Measurements from ENCODE around the gene HOXC6.
A peak's percentile ranks its signal among the peaks of the same experiment; 100 is the strongest.

Gene HOXC6

DNA sequence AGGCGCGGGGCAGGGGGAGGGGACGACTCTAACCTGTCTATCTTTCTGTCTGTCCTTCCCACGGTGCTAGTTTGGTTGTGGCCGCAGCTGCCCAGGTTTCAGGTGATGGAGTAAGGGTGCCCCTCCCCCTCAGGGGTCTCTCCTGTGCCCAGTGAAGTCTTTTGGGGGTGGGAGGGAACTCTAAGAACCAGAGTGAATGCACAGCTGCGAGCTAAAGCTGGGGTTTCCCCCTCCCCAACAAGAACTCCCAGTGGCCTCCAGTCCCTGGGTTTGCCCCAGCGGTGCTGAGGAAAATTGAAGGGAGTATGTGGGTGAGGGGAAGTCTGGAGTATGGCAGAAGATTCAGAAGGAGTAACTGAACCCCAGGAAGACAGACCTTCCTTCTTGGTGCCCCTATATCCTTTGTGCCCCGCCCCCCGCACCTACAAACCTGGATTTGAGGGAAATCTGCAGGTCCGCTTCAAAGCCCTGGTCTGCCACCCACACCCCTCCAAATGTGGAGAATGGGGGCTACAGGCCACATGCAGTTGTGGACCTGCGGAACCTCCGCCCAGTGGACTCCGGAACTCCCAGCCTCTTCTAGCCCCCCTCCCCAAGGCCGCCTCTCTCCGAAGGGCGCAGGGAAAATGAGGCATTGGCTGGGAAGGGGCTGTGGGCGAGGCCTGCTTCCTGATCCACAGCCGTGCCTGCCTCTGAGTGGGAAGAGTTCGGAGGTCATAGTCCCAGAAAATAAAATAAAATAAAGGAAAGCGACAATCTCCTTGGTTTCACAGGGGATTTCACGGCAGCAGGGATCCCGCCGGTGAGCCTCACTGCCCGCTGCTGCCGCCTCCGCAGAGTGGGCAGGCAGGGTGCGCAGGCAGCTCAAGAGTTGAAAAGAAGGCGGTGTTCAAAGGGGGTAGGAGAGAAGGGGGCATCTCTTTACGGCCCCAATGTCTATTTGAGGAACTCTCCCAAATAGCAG lies 31.7 kb upstream of the HOXC6 start:
- no peaks in the 10 kb centered on the region for H3K9me3 Mint-ChIP-seq

DNA sequence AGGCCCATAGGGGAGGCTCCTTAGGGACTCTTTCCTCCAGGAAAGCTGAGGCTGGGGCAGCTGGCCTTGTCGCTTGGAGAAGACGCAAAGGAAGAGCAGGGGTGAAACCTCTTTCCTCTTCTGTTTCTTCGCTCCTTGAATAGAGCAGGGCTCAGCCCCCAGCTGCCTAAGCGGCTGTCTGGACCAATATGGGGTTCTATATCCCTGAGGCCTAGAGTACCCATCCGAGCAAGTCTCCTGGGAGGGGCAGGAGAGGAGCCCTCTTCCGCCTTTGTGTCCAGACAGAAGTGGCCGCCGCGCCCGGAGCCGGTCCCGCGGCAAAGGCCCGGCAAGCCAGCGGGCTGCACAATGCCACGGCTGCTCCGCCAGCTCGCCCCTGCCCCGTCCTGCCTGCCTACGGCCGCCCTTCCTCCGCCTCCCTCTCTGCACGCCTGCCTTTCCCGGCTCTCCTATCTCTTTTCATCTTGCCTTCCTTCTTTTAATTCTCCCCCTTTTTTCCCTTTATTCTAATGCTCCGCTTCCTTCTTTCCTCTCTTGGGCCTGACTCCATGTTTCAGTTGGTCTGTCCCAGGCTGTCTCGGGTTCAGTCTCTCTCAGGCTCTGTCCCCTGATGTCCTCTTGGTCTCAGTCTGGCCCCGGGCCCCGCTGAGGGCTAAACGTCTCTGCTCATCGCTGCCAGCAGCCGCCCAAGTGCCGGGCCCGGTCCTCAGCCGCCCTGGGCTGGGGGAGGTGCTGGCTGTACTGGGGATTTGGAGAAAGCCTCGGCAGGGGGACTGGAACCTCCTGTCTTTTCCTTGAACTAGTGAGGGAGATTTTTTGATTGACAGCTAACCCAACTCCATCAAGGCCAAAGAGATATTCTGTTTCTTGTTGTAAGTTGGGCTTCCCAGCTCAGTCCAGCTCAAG lies 30.8 kb upstream of the HOXC6 start:
- Mint-ChIP-seq H3K27me3 (peaks cover 66% of the 10 kb centered on the region), H3K4me3 (no peak overlapping the region), H3K36me3 (no peaks in the 10 kb centered on the region), H3K27ac (no peak overlapping the region), H3K4me1 (peaks cover 49% of the 10 kb centered on the region), H3K9me3 (no peaks in the 10 kb centered on the region)

More for the DNA sequence above, 31.7 kb upstream of the HOXC6 start:
- Mint-ChIP-seq H3K36me3 (no peaks in the 10 kb centered on the region), H3K27me3 (peaks cover 67% of the 10 kb centered on the region), H3K27ac (no peak overlapping the region), H3K4me1 (peaks cover 49% of the 10 kb centered on the region), H3K4me3 (peak overlapping the region; percentile 87)

DNA sequence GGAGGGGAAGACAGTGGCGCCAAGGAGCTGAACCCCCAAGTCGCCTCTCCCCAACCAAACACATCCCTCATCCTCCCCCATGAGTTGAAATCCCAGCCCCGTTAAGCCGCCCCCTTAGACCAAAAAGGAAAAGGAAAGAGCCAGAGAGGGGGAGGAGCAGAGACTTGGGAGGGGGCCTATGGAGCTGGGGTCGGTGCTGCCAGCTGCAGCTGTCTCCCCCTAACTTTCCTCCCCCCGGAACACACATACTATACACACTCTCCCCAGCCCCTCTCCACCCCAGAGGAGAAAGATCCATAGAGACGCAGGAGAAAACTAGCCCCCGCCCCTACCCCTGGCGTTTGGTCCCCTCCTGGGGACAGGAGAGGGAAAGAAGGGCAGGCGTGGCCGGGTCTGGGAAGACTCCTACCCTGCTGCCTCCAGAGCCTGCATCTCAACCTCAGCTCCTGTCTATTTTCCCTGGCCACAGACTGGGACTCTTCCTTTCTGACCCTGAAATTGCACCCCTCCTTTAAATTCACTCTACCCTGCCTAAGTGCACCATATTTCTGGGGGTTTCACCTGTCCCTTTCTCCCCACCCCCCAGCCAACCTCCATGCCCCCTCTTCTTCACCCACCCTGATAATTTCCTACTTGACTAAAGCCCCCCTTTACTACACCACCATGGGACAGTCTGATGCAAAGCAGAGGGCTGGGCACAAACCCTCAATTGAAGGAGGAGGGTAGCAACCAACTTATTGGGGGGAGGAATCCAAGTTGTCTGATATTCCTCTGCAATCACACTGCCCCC lies 29.9 kb upstream of the HOXC6 start:
- Mint-ChIP-seq H3K27me3 (peaks cover 68% of the 10 kb centered on the region), H3K4me3 (no peak overlapping the region), H3K36me3 (no peaks in the 10 kb centered on the region), H3K4me1 (peaks cover 49% of the 10 kb centered on the region), H3K27ac (peak overlapping the region; percentile 30), H3K9me3 (no peaks in the 10 kb centered on the region)

DNA sequence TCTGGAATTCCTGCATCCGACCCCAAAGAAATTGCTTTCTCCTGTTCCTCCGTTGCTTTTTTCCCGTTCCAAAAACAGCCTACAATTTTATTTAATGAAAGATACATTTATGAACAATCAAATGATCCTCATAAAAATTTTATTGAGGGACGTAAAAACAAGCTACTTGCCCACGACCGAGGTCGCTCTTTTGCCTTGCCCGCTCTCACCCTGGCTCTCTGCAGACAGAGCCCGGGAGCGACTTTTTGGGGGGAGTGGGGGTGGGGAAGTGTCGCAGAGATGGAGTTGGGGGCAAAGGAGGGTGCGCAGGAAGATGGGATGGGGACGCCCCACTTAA lies 29.4 kb upstream of the HOXC6 start:
- H3K4me1 Mint-ChIP-seq, result peaks cover 48% of the 10 kb centered on the region
- H3K27me3 Mint-ChIP-seq, result peaks cover 68% of the 10 kb centered on the region
- H3K27ac Mint-ChIP-seq, result no peak overlapping the region
- no peak overlapping the region for H3K4me3 Mint-ChIP-seq
- no peaks in the 10 kb centered on the region for H3K36me3 Mint-ChIP-seq
- H3K9me3 Mint-ChIP-seq, result no peaks in the 10 kb centered on the region

DNA sequence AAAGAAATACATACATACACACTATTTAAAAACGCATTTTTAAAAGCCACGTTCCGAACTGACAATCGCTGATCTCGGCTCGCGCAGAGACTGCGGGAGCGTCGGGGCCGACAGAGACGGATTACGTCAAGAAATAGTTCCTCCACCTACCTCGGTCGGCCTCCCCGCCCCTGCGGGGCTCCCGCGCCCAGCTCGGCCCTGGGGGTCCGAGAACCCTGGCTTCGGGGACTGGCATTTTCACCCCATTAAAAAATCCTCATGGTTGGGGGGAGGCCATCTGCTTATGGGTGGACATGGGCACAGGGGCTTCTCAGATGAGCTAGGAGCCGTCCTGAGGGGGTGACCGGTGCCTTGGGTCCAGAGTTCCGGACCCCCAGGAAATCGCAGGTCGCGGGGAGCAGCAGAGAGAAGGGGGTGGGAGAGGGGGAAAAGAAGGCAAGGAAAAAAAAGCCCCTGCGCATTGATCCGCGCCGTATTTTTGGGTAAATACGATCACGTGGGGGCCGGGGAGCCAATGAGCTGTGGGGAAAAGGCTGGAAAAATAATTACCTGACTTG lies 28.6 kb upstream of the HOXC6 start:
- H3K4me1 Mint-ChIP-seq, result peaks cover 44% of the 10 kb centered on the region
- no peaks in the 10 kb centered on the region for H3K9me3 Mint-ChIP-seq
- H3K36me3 Mint-ChIP-seq, result no peaks in the 10 kb centered on the region
- H3K27ac Mint-ChIP-seq, result no peak overlapping the region
- H3K27me3 Mint-ChIP-seq, result peaks cover 69% of the 10 kb centered on the region
- H3K4me3 Mint-ChIP-seq, result peak overlapping the region; percentile 54

DNA sequence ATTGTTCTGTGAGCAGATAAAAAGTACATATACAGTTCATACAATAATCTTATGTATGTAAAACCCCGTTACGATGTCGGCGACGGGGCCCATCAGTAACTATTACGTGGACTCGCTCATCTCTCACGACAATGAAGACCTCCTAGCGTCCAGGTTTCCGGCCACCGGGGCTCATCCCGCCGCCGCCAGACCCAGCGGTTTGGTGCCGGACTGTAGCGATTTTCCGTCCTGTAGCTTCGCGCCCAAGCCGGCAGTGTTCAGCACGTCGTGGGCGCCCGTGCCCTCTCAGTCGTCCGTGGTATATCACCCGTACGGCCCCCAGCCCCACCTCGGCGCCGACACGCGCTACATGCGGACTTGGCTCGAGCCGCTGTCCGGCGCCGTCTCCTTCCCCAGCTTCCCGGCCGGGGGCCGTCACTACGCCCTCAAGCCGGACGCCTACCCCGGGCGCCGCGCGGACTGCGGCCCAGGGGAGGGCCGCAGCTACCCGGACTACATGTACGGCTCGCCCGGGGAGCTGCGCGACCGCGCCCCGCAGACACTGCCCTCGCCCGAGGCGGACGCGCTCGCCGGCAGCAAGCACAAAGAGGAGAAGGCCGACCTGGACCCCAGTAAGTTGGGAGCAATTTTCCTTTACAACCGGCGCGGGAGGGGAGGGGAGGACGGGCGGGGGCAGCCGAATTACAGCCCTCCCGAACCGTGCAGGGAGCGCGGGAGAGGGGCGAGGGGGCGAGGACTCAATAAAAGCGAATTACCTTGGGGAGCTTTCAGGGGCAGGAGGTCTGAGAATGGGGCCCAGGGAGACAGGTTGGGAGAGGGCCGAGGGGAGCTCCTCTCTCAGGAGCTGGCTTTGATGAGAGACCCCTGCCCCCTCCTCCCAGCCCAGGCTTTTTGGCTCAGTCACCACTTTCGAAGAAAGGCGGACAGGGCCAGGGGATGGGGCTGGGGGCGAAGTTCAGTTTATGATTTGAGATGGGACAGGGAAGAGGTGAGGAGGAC lies 27.8 kb upstream of the HOXC6 start, which contains the start of gene HOXC9:
Gene HOXC9, plus strand, starts transcription at position 46 of the 999 bp plus-strand sequence. Its CDS starts 28 bp downstream, at position 74.
- H3K27me3 Mint-ChIP-seq, result peaks cover 69% of the 10 kb centered on the region
- peak within 1 kb of the TSS; percentile 54 for H3K4me3 Mint-ChIP-seq
- no peaks in the 10 kb centered on the region for H3K9me3 Mint-ChIP-seq
- peaks cover 40% of the 10 kb centered on the region for H3K4me1 Mint-ChIP-seq
- no peaks in the 10 kb centered on the region for H3K36me3 Mint-ChIP-seq
- H3K27ac Mint-ChIP-seq, result no peak within 1 kb of the TSS

DNA sequence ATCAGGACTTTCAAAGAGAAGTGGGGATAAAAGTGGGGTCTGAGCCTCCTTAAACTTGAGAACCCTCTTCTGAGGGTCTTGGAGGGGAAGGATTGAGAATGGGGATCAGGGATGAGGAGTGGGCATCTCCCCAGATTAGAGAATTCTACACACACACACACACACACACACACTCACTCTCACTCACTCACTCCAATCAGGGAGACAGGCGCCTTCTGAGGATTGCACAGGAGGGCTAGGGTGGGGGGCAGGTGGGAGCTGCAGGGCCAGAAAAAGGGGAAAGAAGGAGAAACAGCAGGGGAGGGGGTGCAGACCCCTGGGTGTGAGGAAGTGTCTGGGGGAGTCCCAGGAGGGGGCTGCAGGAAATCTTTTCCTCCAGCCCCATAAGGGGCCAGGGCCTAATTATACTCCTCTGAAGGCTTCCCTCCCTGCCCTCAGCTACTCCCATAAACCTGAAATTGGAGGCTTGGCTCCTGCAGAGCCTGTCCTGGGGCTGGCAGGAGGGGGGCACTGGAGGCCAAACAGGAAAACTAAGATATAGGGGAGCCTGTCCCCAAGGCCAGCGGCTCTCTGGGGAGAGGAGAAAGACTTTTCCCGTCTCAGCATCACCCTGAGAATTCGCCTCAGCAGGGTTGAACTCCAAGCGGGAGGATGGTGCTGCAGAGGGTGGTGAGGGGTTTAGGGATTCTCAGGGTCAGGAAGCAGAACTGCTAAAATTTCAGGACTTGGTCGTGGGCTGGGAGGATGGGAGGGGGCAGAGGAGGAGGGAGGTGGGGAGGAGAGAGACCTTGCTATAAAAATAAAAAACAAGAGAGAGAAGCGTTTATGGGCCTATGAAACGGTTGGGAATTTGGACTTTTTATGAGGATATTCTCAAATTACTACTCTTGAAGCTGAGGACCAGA lies 26.7 kb upstream of the HOXC6 start:
- no peak overlapping the region for H3K4me3 Mint-ChIP-seq
- H3K27me3 Mint-ChIP-seq, result peaks cover 76% of the 10 kb centered on the region
- H3K27ac Mint-ChIP-seq, result no peak overlapping the region
- no peaks in the 10 kb centered on the region for H3K9me3 Mint-ChIP-seq
- no peaks in the 10 kb centered on the region for H3K36me3 Mint-ChIP-seq
- H3K4me1 Mint-ChIP-seq, result peaks cover 41% of the 10 kb centered on the region

DNA sequence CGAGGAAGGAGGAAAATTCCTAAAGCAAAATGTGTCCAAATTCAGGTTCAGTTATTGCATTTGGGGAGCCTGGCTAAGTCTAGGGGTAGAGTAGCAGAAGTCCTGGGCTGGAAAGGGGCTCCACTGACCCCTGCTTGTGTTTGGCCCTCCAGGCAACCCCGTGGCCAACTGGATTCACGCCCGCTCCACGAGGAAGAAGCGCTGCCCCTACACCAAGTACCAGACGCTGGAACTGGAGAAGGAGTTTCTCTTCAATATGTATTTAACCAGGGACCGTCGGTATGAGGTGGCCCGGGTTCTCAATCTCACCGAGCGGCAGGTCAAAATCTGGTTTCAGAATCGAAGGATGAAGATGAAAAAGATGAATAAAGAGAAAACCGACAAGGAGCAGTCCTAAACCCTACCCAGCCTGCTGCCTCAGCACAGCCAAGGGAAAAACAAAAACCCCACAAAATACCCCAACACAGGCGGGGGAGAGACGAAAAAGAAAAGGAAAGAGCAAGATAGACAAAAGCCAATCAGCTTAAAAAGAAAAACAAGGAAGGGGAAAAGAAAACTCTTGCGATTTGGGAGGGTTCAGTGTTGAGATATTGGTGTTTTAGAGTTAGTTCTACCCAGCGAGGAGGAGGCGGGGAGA lies 25.8 kb upstream of the HOXC6 start:
- no peak overlapping the region for H3K27ac Mint-ChIP-seq
- H3K4me3 Mint-ChIP-seq, result no peak overlapping the region
- H3K9me3 Mint-ChIP-seq, result no peaks in the 10 kb centered on the region
- H3K4me1 Mint-ChIP-seq, result peaks cover 39% of the 10 kb centered on the region
- peaks cover 79% of the 10 kb centered on the region for H3K27me3 Mint-ChIP-seq
- H3K36me3 Mint-ChIP-seq, result no peaks in the 10 kb centered on the region

DNA sequence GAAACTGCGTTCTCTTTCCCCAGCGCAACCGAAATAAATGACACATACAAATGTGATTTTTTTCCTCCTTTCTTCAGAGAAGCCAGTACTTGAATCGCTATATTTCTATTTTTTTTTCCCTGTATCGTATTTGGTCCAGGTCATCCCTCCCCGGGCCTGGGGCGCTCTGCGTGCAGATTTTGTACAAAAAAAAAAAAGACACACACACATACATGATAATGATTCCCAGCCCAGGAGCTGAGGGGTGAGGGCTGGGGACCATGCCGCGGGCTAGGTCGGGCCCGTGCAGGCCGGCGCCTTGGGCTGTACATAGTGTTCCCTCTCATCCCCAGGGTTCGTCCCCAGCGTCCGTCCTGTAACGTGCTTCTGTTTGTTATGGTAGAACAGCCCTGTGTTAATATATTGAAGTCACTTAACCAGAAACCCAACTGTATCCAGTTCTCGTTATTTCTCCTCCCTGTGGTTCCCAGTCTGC lies 25.3 kb upstream of the HOXC6 start:
- H3K4me1 Mint-ChIP-seq, result peaks cover 35% of the 10 kb centered on the region
- no peaks in the 10 kb centered on the region for H3K36me3 Mint-ChIP-seq
- H3K9me3 Mint-ChIP-seq, result no peaks in the 10 kb centered on the region
- H3K4me3 Mint-ChIP-seq, result no peak overlapping the region
- H3K27ac Mint-ChIP-seq, result no peak overlapping the region
- peaks cover 78% of the 10 kb centered on the region for H3K27me3 Mint-ChIP-seq

DNA sequence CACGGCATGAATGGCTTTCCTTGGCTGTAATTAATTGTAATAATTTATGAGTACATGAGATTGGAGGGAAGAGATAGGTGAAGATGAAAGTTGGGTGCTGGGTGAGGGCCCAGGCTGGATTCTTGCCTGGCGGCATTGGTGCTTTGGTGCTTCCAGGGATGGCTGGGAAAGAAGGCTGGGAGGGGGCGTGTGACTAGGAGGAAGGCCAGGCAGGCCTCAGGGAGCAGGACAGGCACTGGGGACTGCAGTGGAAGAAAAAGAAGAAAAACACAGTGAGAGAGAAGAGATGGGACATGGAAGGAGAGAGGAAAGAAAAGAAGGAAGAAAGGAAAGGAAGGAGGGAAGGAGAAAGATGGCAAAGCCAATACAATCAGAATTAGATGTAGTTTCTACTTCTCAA lies 24.6 kb upstream of the HOXC6 start:
- Mint-ChIP-seq H3K27me3 (peaks cover 76% of the 10 kb centered on the region), H3K9me3 (no peaks in the 10 kb centered on the region), H3K36me3 (no peaks in the 10 kb centered on the region), H3K4me3 (no peak overlapping the region), H3K27ac (peak overlapping the region; percentile 33), H3K4me1 (peaks cover 30% of the 10 kb centered on the region)

DNA sequence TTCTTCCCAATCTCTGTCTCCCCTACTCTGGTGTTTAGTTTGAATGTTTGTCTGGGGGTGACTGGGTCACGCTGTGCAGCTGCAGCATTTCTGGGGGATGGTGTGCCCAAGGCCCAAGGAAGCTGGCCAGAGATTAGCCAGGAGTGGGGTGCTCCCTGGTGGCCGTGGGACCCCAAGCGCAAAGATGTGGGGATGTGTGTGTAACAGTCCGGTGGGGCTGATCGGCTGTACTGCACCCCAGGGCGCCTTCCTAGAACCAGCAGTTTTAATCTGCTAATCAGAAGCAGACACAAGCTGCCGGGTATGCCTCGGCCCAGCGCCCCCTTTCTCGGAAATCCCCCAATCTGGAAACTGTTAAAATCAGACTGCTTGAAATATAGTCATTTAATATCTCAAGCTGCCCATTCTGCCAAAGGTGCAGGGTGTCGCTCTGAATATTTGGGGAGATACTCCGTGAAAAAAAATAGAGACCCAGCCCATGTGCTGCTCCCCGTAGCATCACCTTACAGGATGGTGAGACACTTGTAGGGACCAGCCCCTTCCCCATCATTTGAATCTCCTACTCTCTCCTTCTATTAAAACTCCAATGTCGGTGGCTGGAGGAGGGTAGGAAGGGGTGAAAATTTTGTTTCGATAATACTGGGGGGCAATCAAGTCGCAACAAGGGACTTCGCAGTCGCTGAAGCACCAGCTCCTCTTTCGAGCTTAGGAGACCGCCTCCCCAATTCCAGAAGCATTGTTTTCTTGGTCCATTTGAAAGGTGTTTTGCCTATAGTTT lies 24.0 kb upstream of the HOXC6 start:
- no peaks in the 10 kb centered on the region for H3K9me3 Mint-ChIP-seq
- H3K36me3 Mint-ChIP-seq, result no peaks in the 10 kb centered on the region
- H3K27me3 Mint-ChIP-seq, result peaks cover 73% of the 10 kb centered on the region
- H3K27ac Mint-ChIP-seq, result peak overlapping the region; percentile 33
- H3K4me3 Mint-ChIP-seq, result no peak overlapping the region
- peaks cover 29% of the 10 kb centered on the region for H3K4me1 Mint-ChIP-seq

DNA sequence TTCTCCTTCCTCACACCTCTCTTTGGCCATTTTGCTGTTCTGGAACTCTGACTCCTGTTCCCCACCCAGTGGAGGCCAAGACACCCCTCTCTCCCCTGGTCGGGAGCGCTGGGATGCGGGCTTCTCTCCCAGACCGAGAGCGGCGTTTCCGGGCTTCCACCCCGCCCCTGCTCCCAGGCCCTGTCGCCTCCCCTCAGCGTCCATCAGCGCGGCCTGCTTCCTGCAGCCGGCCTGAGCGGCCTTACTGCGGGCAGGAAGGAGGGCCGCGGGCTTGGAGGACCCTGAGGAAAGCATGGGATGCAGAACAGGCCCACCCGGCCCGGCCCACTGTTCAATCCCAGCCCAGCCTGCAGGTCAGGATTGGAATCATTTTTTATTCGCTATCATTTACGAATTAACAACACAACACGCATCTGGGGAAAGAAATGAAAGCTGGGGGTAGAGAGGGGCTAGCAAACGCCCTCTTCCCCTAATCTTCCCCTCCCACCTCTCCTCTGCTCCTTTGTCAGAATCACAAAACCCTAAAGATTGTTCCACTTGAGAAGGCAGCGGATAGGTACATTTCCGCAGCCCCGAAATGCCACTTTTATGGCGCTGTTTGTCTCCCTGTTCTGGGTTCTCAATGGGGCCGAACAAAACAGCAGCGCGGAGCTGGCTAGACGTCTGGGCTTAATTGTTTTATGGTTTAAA lies 23.3 kb upstream of the HOXC6 start:
- peak overlapping the region; percentile 17 for H3K27ac Mint-ChIP-seq
- H3K36me3 Mint-ChIP-seq, result no peaks in the 10 kb centered on the region
- peaks cover 76% of the 10 kb centered on the region for H3K27me3 Mint-ChIP-seq
- H3K4me1 Mint-ChIP-seq, result peaks cover 30% of the 10 kb centered on the region
- H3K9me3 Mint-ChIP-seq, result no peaks in the 10 kb centered on the region
- H3K4me3 Mint-ChIP-seq, result no peak overlapping the region
